H1 (cell line): Measurements from ENCODE around the gene TIAM2. TPM values are rescaled to one million over a fixed set of nuclear protein-coding genes. Genes with fewer than 3 reads are reported as not detected.
A peak's percentile ranks its signal among the peaks of the same experiment; 100 is the strongest.

ENCODE experiments used
- CTCF ChIA-PET: fragments of 300-600 bp; sonication (Branson Sonifier 250); formaldehyde crosslinking; loops from one replicate; lab custom pipeline; 2021; ENCODE audit not compliant: partially characterized antibody; lab: Charles Lee
- POLR2A ChIA-PET: fragments of 300-600 bp; sonication (Branson Sonifier 250); formaldehyde crosslinking; loops from one replicate; lab custom pipeline; 2021; ENCODE audit warnings: inconsistent platforms; ENCODE audit not compliant: partially characterized antibody; lab: Charles Lee
- DNase-seq, 2 experiments: peaks; one replicate each; pipeline versions ENCODE4 v3.0.0 to v3.0.0-alpha.2; 2010 to 2022; ENCODE audit warnings: low spot score in 2 of 2, low read depth in 1 of 2, mixed read lengths in 1 of 2
- FAIRE-seq: peaks from 2 replicates; lab custom pipeline; 2011; peaks lifted over from hg19 to GRCh38; lab: Jason Lieb, UNC
- H2AFZ ChIP-seq: 2 replicates; pipeline ENCODE4 v1.8.1; 2012; ENCODE audit warnings: low read length, inconsistent platforms
- H2AK5ac ChIP-seq: 2 replicates; pipeline ENCODE4 v1.6.1; 2013; ENCODE audit warnings: low read depth, low read length
- H2BK120ac ChIP-seq: replicated peaks from 2 replicates; pipeline ENCODE3; 2013; ENCODE audit warnings: low read depth, low read length, inconsistent platforms
- H2BK12ac ChIP-seq: 2 replicates; pipeline ENCODE4 v1.6.1; 2013; ENCODE audit warnings: low read depth, low read length
- H2BK15ac ChIP-seq: 2 replicates; pipeline ENCODE4 v1.6.1; 2013; ENCODE audit warnings: low read length
- H2BK20ac ChIP-seq: 2 replicates; pipeline ENCODE4 v1.6.1; 2013; ENCODE audit warnings: low read length
- H2BK5ac ChIP-seq: 2 replicates; pipeline ENCODE4 v1.6.1; 2013; ENCODE audit warnings: low read depth, low read length
- H3K14ac ChIP-seq: 2 replicates; pipeline ENCODE4 v1.6.1; 2013; ENCODE audit warnings: inconsistent platforms; ENCODE audit not compliant: insufficient read length
- H3K18ac ChIP-seq: 2 replicates; pipeline ENCODE4 v1.6.1; 2013; ENCODE audit warnings: low read length; ENCODE audit errors: extremely low read depth
- H3K23ac ChIP-seq: 2 replicates; pipeline ENCODE4 v1.6.1; 2013; ENCODE audit warnings: inconsistent platforms; ENCODE audit not compliant: insufficient read length
- H3K23me2 ChIP-seq: 2 replicates; pipeline ENCODE4 v1.6.1; 2013; ENCODE audit warnings: low read depth, low read length
- H3K27ac ChIP-seq: 2 replicates; pipeline ENCODE4 v1.6.1; 2011; ENCODE audit warnings: low read depth, low read length, inconsistent platforms
- H3K27me3 ChIP-seq, 4 experiments: replicated peaks in 1 of 4; 1 replicate in 1 of 4; 2 replicates in 3 of 4; pipeline versions ENCODE4 v1.6.1 to v1.8.1; 2011 to 2013; ENCODE audit warnings: low read length in 3 of 4, mild to moderate bottlenecking in 3 of 4, inconsistent platforms in 2 of 4, mixed read lengths in 2 of 4, moderate library complexity in 1 of 4; ENCODE audit not compliant: control insufficient read depth in 3 of 4, insufficient read depth in 3 of 4; ENCODE audit errors: extremely low read depth in 1 of 4
- H3K36me3 ChIP-seq, 4 experiments: 2 replicates each; pipeline versions ENCODE4 v1.6.1 to v1.8.1; 2011 to 2013; ENCODE audit warnings: mild to moderate bottlenecking in 4 of 4, low read length in 3 of 4, moderate library complexity in 2 of 4, control low read depth in 1 of 4, inconsistent platforms in 1 of 4; ENCODE audit not compliant: insufficient read depth in 4 of 4, control insufficient read depth in 2 of 4
- H3K4ac ChIP-seq: replicated peaks from 2 replicates; pipeline ENCODE3; 2013; ENCODE audit warnings: low read length, low read depth, mixed read lengths, inconsistent platforms; ENCODE audit not compliant: insufficient read length
- H3K4me1 ChIP-seq, 4 experiments: replicated peaks in 1 of 4; 1 replicate in 1 of 4; 2 replicates in 3 of 4; pipeline versions ENCODE4 v1.6.1 to v1.8.1; 2011 to 2013; ENCODE audit warnings: low read length in 3 of 4, inconsistent platforms in 2 of 4, mixed read lengths in 1 of 4; ENCODE audit not compliant: insufficient read depth in 4 of 4, control insufficient read depth in 3 of 4
- H3K4me2 ChIP-seq, 2 experiments: 2 replicates each; pipeline versions ENCODE4 v1.6.1 to v1.8.1; 2011 to 2013; ENCODE audit warnings: low read depth in 2 of 2, low read length in 2 of 2, control low read depth in 1 of 2, inconsistent platforms in 1 of 2, mild to moderate bottlenecking in 1 of 2; ENCODE audit not compliant: insufficient read depth in 1 of 2
- H3K4me3 ChIP-seq, 4 experiments: fragments of 200-600, 300-600 bp in 1 of 4; sonication (generic), shearing (Covaris generic), sonication (Bioruptor Twin) in 1 of 4; 2 replicates each; pipeline versions ENCODE4 v1.5.1 to v1.8.1; 2011 to 2016; ENCODE audit warnings: low read length in 4 of 4, low read depth in 3 of 4, control low read depth in 2 of 4, inconsistent platforms in 2 of 4, mild to moderate bottlenecking in 2 of 4, mixed read lengths in 1 of 4, moderate library complexity in 1 of 4; ENCODE audit not compliant: insufficient read depth in 2 of 4; ENCODE audit errors: extremely low read depth in 1 of 4
- H3K56ac ChIP-seq: replicated peaks from 2 replicates; pipeline ENCODE3; 2013; ENCODE audit warnings: low read depth, mild to moderate bottlenecking, mixed read lengths, low read length, inconsistent platforms; ENCODE audit not compliant: insufficient read length
- H3K79me1 ChIP-seq: 2 replicates; pipeline ENCODE4 v1.6.1; 2013; ENCODE audit warnings: low read depth, low read length, control low read depth
- H3K79me2 ChIP-seq, 2 experiments: 2 replicates each; pipeline versions ENCODE4 v1.6.1 to v1.8.1; 2012 to 2013; ENCODE audit warnings: low read length in 2 of 2, mild to moderate bottlenecking in 2 of 2, inconsistent platforms in 1 of 2; ENCODE audit not compliant: insufficient read depth in 2 of 2, control insufficient read depth in 1 of 2
- H3K9ac ChIP-seq, 4 experiments: replicated peaks in 1 of 4; 1 replicate in 1 of 4; 2 replicates in 3 of 4; pipeline versions ENCODE4 v1.6.1 to v1.8.1; 2011 to 2013; ENCODE audit warnings: low read depth in 3 of 4, low read length in 3 of 4, control low read depth in 2 of 4, mild to moderate bottlenecking in 2 of 4, moderate library complexity in 2 of 4, inconsistent platforms in 1 of 4; ENCODE audit errors: extremely low read depth in 1 of 4
- H3K9me3 ChIP-seq, 2 experiments: 2 replicates each; pipeline versions ENCODE4 v1.6.1 to v1.8.1; 2012 to 2013; ENCODE audit warnings: mild to moderate bottlenecking in 2 of 2, moderate library complexity in 2 of 2, control low read depth in 1 of 2, inconsistent platforms in 1 of 2, low read depth in 1 of 2, low read length in 1 of 2, mixed read lengths in 1 of 2; ENCODE audit not compliant: insufficient read depth in 2 of 2
- H4K20me1 ChIP-seq, 2 experiments: replicated peaks in 1 of 2; 2 replicates each; pipeline versions ENCODE3 to v1.8.1; 2011 to 2013; ENCODE audit warnings: inconsistent platforms in 2 of 2, low read length in 2 of 2, mild to moderate bottlenecking in 1 of 2; ENCODE audit not compliant: insufficient read depth in 2 of 2, control insufficient read depth in 1 of 2
- H4K5ac ChIP-seq: 2 replicates; pipeline ENCODE4 v1.6.1; 2013; ENCODE audit warnings: low read length, low read depth, mixed read lengths, inconsistent platforms; ENCODE audit not compliant: insufficient read length
- H4K8ac ChIP-seq: 2 replicates; pipeline ENCODE4 v1.8.0; 2013; ENCODE audit warnings: mild to moderate bottlenecking, moderate library complexity, low read length, inconsistent platforms; ENCODE audit not compliant: insufficient read depth; ENCODE audit errors: extremely low read depth
- H4K91ac ChIP-seq: replicated peaks from 2 replicates; pipeline ENCODE3; 2013; ENCODE audit warnings: low read length, mixed read lengths, inconsistent platforms; ENCODE audit not compliant: insufficient read length
- ASH2L ChIP-seq: fragments of 200-600, 300-600 bp; sonication (generic); IDR thresholded peaks from one replicate; pipeline ENCODE4 v1.7.1; 2017; ENCODE audit warnings: low read length
- KDM5A ChIP-seq: fragments of 200-600 bp; IDR thresholded peaks from 2 replicates; pipeline ENCODE4 v1.7.1; 2012; ENCODE audit warnings: mild to moderate bottlenecking, low read length, inconsistent platforms, mixed read lengths
- SP1 ChIP-seq: IDR thresholded peaks from 2 replicates; pipeline ENCODE4 v1.6.1; 2011; ENCODE audit warnings: low read depth, low read length
- WGBS, 2 experiments: shearing (Covaris generic) in 1 of 2; methylation state at CpG; one replicate each; pipeline versions ENCODE4 v1.1.6 to v1.1.7; 2013 to 2015; ENCODE audit warnings: low lambda C conversion rate in 2 of 2, mixed read lengths in 2 of 2, inconsistent platforms in 1 of 2, low coverage in 1 of 2, missing lambda C conversion rate in 1 of 2; ENCODE audit not compliant: insufficient replicate concordance in 2 of 2, insufficient coverage in 1 of 2, insufficient read length in 1 of 2; ENCODE audit errors: extremely low coverage in 1 of 2, missing lambda C conversion rate in 1 of 2; 5-methylcytosine and 5-hydroxymethylcytosine counted together
- polyA plus RNA-seq, 7 experiments: library from polyadenylated mRNA; depleted of rRNA in 3 of 7; stranded (reverse) in 5 of 7; unstranded in 2 of 7; fragments of >200 nt in 5 of 7; fragments of 200-250 nt in 2 of 7; gene quantifications; 1 replicate in 5 of 7; 2 replicates in 1 of 7; 4 replicates in 1 of 7; pipeline versions ENCODE4 v1.2.1 to v1.2.3, GENCODE V29; 2011 to 2013; ENCODE audit warnings: missing spikeins in 2 of 7, mixed read lengths in 2 of 7
- total RNA-seq: library from RNA; stranded (reverse); fragmentation: NEBNext Ultra II Directional; extraction: Animal tissue kit (Norgen Biotek cat#: 25700); gene quantifications from 2 replicates; pipeline ENCODE4 v1.2.1, GENCODE V29; 2021

Gene TIAM2
- total and polyA plus RNA-seq, 2 of the 8 experiments (the other 6 are each of a cell fraction or from before 2014, with no cell fraction given): 7.4 to 23.9 TPM

DNA sequence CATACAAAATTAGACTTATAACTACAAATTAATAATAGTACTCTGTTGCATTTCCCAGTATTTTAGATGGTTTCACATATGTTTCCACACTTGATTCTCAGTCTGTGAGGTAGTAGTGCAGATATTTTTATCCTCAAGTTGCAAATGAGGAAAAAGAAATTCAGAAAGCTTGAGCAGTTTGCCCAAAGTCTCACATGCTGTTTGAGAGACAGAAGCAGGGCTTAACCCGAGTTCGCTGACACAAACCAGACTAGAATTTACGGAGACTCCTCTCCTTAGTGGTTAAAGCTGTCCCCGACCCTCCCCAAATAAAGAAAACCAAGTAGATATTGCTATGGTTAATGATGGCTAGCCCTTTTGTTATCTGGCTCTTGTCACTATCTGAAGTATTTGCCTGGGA, 126.2 kb downstream of the TIAM2 start:
- Histone ChIP-seq H2BK20ac (peak overlapping the region; percentile 6), H2BK5ac (peak overlapping the region; percentile 87), H2AFZ (no peak overlapping the region), H3K27me3 (no peaks in the 10 kb centered on the region), H3K36me3 (no peaks in the 10 kb centered on the region), H3K18ac (peak overlapping the region; percentile 64; the same call in 1 of the 2 replicates), H3K79me2 (no peaks in the 10 kb centered on the region), H3K23ac (no peak overlapping the region), H4K5ac (no peak overlapping the region), H4K20me1 (no peaks in the 10 kb centered on the region), H2BK15ac (no peak overlapping the region), H3K56ac (no peak overlapping the region), H3K23me2 (no peaks in the 10 kb centered on the region; the same call in 1 of the 2 replicates), H3K14ac (no peak overlapping the region), H3K27ac (no peak overlapping the region), H3K4me2 (peak overlapping the region; percentile 18 to 52; a peak in 3 of 4 replicates), H3K79me1 (no peaks in the 10 kb centered on the region; the same call in 1 of the 2 replicates), H3K9ac (no peak overlapping the region), H4K8ac (no peak overlapping the region), H2AK5ac (no peak overlapping the region), H2BK12ac (peak overlapping the region; percentile 81; the same call in 1 of the 2 replicates), H4K91ac (peak overlapping the region; percentile 22), H3K4ac (no peak overlapping the region), H3K4me1 (peaks cover 6 to 26% (median 20%) of the 10 kb centered on the region in 4 experiments; a peak in 6 of 7 replicates), H3K4me3 (peak overlapping the region in 1 of 4 experiments; percentile 27; a peak in 1 of 8 replicates), H3K9me3 (no peaks in the 10 kb centered on the region)
- DNase-seq: no peak
- FAIRE-seq: no peak
- 52% methylated on average over 4 of the region's 4 CpGs; no CpG with 5 or more reads in 1 of the 2 experiments for WGBS, 2 experiments
- POLR2A ChIA-PET: interaction anchor here (0.7 to 2.4 kb wide), 10 partner anchors 8 to 218 kb away, joined by 3 to 6 read pairs (median 3); no protein-coding TSS in a partner anchor
- CTCF ChIA-PET: interaction anchor here (0.7 to 1.6 kb wide), 4 partner anchors 17 to 98 kb away, joined by 3 to 5 read pairs (median 4); no protein-coding TSS in a partner anchor
- TF ChIP-seq SP1 (no peak), KDM5A (no peak), ASH2L (peak; percentile 30)
- TF ChIP-seq, all 59 proteins: peak for 1
- peak overlapping the region; percentile 47 for H2BK120ac ChIP-seq
